Effector memory CD4-positive, alpha-beta T cell (primary cell): ENCODE measurements around the gene CEBPE.
A peak's percentile ranks its signal among the peaks of the same experiment; 100 is the strongest.

Source experiments
- DNase-seq, 3 donors: peaks; one replicate each; pipeline ENCODE4 v3.0.0-alpha.2; 2020
- H3K27ac ChIP-seq: 2 replicates; pipeline ENCODE4 v1.7.0; 2013; ENCODE audit warnings: mild to moderate bottlenecking, low read length, moderate library complexity; ENCODE audit not compliant: insufficient read depth, poor library complexity, severe bottlenecking
- H3K27me3 ChIP-seq: replicated peaks from 2 replicates; pipeline ENCODE4 v1.7.0; 2013; ENCODE audit warnings: mild to moderate bottlenecking, low read length; ENCODE audit not compliant: insufficient read depth, control insufficient read depth, poor library complexity, severe bottlenecking
- H3K36me3 ChIP-seq: 2 replicates; pipeline ENCODE4 v1.7.0; 2013; ENCODE audit warnings: mild to moderate bottlenecking, low read length, moderate library complexity; ENCODE audit not compliant: control insufficient read depth, insufficient read depth
- H3K4me1 ChIP-seq: 2 replicates; pipeline ENCODE4 v1.7.0; 2013; ENCODE audit warnings: low read length, mild to moderate bottlenecking; ENCODE audit not compliant: control insufficient read depth, insufficient read depth, poor library complexity, severe bottlenecking
- H3K4me3 ChIP-seq: 2 replicates; pipeline ENCODE4 v1.7.0; 2013; ENCODE audit warnings: low read length, low read depth, mild to moderate bottlenecking; ENCODE audit not compliant: insufficient read depth, poor library complexity, severe bottlenecking
- H3K9me3 ChIP-seq: 2 replicates; pipeline ENCODE4 v1.7.0; 2013; ENCODE audit warnings: mild to moderate bottlenecking, low read length, moderate library complexity; ENCODE audit not compliant: control insufficient read depth

CEBPE gene

GRCh38 chr14:23069413-23069806 lies 49.6 kb downstream of the CEBPE start:
- peak overlapping the region; percentile 8 for H3K27ac ChIP-seq
- no peaks in the 10 kb centered on the region for H3K27me3 ChIP-seq
- no peaks in the 10 kb centered on the region for H3K9me3 ChIP-seq
- peaks cover 18% of the 10 kb centered on the region for H3K4me1 ChIP-seq
- no peak overlapping the region for H3K4me3 ChIP-seq
- H3K36me3 ChIP-seq: peaks cover 51% of the 10 kb centered on the region
- DNase-seq: no peak

GRCh38 chr14:23068789-23069412 lies 50.2 kb downstream of the CEBPE start:
- H3K4me3 ChIP-seq: no peak overlapping the region
- H3K36me3 ChIP-seq: peaks cover 56% of the 10 kb centered on the region
- H3K4me1 ChIP-seq: peaks cover 18% of the 10 kb centered on the region
- no peaks in the 10 kb centered on the region for H3K9me3 ChIP-seq
- H3K27me3 ChIP-seq: no peaks in the 10 kb centered on the region
- H3K27ac ChIP-seq: peak overlapping the region; percentile 8
- peak; percentile 42 to 57 (median 51) for DNase-seq

GRCh38 chr14:23067847-23068788 lies 50.9 kb downstream of the CEBPE start:
- no peak overlapping the region for H3K27ac ChIP-seq
- no peak for DNase-seq
- H3K27me3 ChIP-seq: no peaks in the 10 kb centered on the region
- peaks cover 64% of the 10 kb centered on the region for H3K36me3 ChIP-seq
- H3K9me3 ChIP-seq: no peaks in the 10 kb centered on the region
- no peak overlapping the region for H3K4me3 ChIP-seq
- H3K4me1 ChIP-seq: peaks cover 18% of the 10 kb centered on the region
